Measurements from ENCODE around the gene SNCAIP.

DNA sequence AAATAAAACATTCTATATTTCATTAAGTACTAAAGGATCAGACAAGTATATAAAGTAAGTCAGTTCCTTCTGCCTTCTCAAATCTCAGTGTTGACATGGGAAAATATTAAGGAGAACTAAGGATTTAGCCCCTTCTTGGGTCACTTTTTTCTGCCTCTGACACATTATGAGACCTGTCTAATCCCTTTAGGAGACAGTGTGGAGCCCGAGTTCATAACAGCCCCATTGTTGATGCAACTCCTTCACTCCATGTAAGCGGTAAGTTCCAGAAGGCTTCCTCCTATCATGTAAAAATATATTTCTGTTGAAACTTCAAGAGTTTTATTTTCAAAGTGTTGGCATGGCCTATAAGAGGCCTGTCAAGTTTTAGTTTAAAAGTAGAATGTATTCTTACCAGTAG is 152.2 kb downstream of the SNCAIP start:
- TF ChIP-seq POLR2A (IDR thresholded peaks at IDR 0.05) (no peak), POLR2AphosphoS5 (IDR thresholded peaks at IDR 0.05; ENCODE audit: insufficient read depth in 1 of 2, low read depth in 1 of 2) (no peak)
- TF ChIP-seq, protein P1, sequence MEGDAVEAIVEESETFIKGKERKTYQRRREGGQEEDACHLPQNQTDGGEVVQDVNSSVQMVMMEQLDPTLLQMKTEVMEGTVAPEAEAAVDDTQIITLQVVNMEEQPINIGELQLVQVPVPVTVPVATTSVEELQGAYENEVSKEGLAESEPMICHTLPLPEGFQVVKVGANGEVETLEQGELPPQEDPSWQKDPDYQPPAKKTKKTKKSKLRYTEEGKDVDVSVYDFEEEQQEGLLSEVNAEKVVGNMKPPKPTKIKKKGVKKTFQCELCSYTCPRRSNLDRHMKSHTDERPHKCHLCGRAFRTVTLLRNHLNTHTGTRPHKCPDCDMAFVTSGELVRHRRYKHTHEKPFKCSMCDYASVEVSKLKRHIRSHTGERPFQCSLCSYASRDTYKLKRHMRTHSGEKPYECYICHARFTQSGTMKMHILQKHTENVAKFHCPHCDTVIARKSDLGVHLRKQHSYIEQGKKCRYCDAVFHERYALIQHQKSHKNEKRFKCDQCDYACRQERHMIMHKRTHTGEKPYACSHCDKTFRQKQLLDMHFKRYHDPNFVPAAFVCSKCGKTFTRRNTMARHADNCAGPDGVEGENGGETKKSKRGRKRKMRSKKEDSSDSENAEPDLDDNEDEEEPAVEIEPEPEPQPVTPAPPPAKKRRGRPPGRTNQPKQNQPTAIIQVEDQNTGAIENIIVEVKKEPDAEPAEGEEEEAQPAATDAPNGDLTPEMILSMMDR (IDR thresholded peaks at IDR 0.05) = no peak
